GM19193 (cell line): ENCODE measurements around the gene JSRP1.

Experiments
- POLR2A ChIP-seq: IDR thresholded peaks from 4 replicates; pipeline ENCODE4 v1.6.1; 2011; ENCODE audit not compliant: insufficient read depth, insufficient read length; ENCODE audit errors: extremely low read depth

Gene JSRP1, protein sequence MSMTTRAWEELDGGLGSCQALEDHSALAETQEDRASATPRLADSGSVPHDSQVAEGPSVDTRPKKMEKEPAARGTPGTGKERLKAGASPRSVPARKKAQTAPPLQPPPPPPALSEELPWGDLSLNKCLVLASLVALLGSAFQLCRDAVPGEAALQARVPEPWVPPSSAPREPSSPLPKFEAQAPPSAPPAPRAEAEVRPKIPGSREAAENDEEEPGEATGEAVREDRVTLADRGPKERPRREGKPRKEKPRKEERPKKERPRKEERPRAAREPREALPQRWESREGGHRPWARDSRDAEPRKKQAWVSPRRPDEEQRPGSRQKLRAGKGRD

DNA sequence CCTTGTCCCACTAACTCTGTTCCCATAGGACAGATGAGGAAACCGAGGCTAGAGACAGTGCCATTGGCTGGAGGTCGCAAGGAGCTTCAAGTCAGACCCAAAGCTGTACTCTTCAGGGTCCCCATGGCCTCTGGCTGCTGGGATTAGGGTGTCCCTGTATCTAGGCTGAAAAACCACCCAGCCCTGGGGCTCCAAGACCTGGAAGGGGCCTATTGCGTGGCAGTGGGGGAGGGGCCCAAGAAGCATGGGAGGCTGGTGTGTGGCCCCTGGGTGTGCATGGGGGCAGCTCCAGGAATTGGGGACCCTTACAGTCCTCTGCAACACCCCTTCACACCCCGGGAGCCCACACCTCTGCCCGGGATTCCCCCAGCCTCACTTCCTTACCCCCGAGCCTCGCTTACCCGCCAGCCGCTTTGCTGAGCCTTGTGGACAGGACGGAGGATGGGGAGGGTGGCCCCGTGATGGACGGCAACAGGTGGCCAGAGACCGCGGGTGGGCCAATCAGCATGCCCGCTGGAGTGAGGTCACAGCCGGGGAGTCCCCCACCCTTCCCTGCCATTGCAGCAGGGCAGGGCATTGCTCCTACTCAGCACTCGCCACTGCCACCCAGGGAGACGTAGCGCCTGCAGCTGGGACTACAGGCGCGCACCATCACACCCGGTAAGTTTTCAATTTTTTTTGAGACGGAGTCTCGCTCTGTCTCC is at the start of gene JSRP1:
JSRP1 (minus strand) TSS at position 436 of the 704 bp plus-strand sequence. CDS start 1,103 bp downstream, outside the sequence.
- no peak for TF ChIP-seq POLR2A

DNA sequence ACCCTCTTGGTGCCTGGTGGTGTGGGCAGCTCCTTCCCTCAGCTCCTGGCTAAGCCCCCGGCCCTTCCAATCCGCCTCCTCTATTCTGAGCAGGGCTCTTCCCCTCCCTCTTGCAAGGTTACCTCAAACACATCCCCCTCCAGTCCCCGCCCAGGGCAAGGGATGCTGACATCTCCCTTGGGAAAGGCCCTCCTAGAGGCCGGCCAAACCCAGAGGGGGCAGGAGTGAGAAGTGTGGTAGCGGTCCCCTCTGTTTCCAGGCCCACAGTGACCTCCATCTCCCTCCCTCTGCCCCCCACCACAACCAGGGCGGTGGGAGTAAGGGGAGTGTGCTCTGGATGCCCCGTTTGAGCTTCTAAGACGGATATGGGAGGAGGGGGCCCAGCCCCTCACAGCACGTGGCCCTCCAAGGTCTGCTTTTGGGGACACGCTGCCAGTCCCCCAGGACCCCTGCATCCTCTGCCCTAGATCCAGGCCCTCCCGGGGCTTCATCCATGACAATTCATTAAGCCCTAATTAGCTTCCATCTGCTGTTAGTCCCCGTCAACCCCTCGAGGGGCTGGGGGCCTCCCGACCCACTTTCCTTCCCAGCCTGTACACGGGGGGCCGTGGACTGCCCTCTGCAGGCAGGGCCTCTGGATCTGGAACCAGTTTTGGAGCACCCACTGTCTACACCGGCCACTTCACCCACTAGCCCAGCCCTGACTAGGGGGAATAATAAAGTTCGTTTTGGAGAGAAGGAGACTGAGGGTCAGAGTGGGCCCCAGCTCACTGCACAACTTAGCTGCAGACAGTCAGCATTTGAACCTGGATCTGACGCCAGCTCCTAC is 49.4 kb upstream of the JSRP1 start:
- TF ChIP-seq POLR2A: no peak

DNA sequence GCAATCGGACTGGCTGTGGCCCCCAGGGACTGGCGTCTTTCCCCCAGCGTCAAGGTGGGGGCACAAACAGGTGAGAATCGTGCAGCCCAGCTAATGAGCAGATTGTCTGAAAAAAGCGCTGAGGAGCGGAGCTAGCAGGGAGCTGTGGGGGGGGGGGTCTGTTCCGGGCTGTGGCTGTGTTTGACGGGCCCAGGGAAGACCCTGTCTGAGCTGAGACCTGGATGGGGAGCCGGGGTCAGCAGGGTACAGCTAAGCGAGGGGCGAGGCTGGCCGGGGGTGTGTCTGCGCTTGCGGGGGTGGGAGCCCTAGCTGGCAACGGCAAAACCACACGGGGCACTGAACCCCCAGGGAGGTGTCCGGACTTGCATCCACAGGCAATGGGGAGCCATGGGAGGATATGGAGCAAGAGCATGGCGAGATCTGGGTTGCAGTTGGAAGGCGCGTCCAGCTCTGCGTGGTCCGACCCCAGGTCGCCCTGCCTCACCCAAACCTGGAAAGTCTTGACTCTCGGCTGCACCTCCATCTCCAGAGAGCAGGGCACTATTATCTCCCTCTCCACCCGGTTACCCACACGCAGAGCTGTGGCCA is 47.1 kb upstream of the JSRP1 start:
- no peak for TF ChIP-seq POLR2A

DNA sequence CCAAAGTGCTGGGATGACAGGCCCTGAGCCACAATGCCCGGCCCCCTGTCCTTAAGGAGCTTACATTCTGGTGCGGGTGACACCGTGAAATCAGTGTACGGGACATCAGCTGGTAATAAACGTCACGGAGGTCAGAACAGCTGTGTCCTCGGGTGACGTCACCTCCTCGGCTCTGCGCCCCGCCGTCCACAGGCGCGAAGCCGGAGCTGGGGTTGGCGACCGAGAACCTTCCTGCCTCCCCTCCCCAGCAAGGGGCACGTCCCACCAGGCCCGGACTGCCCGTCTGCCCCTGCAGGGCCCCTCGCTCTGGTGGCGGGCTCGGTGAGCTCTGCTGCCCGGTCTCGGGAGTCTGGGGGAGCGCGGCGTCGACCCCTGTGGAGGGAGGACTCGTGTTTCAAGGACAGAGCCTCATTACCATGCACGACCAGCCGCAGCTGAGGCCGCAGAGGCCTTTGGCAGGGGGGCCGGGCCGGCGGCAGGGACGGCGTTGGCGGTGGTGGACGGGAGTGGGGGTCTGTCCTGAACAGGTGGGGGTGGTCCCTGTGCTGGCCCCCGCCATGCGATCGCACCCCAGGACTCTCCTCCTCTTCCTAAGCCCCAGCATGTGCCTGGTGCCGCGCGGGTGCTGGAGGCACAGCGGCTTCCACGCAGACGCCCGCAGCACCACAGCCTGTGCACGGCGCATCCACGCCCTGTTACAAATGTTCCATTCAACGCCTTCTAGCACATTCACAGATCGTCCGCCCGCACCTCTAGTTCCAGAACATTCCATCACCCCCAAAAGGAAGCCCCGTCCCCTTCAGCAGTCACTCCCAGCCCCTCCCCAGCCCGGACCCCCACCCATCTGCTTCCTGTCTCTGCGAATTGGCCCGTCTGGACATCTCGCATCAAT is 46.3 kb upstream of the JSRP1 start:
- no peak for TF ChIP-seq POLR2A

DNA sequence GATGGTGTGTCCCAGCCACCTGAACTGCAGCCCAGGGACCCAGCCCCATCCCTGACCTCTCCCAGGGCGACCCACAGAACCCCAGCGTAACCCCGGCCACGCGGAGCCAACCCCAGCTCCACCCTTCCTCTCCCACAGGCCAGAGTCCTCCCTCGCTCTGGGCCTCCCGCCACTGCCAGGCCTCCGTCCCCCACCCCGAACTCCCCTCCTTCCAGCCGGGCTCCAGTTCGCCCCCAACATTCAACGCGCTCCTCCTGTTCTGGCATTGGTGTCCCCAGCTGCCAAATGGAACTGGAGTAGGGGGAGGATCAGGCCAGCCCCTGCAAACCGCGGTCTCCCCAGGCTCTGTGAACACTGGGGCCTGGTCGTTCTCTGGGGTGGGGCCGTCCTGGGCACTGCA is 44.3 kb upstream of the JSRP1 start:
- TF ChIP-seq POLR2A: no peak

DNA sequence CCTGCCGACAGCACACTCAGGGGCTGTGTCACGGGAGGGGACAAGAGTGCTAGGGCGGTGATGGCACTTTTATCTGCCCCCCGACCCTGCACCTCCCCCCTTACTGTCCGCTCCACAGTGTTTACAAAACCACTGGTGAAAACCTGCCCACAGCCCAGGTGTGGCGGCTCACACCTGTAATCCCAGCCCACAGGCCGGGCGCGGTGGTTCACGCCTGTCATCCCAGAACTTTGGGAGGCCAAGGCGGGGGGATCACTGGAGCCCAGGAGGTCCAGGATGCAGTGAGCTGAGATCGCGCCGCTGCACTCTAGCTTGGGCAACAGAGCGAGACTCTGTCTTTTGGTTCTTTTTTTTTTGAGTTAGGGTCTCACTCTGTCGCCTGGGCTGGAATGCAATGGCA is 39.9 kb upstream of the JSRP1 start:
- TF ChIP-seq POLR2A: no peak

DNA sequence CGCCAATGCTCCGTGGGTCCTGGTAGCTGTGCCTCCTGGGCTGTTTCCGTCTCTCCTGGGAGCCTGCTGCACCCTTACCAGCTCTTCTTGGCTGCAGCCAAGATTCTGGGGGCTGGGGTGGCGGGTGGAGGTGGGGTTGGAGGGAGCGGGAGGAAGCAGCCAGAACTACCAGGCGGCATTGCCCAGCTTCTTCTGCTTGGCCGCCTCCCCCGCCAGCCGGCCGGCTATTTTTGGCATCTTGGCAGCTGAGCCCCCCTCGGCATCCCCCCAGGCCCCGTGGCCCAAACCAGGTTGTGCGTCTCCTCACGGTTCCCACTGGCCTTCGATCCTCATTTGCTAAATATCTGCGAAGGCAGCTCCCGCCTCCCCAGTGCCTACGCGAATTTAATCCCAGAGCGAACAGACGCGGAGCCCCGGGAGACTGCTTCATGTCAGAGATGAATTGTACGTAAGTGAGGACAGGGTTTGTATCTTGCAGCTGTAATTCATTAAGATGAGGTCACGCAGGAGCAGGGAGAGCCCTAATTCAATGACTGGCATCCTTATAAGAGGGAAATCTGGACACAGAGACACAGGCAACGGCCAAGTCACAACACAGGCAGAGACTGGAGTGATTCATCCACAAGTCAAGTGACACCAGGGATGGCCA is 38.6 kb upstream of the JSRP1 start:
- no peak for TF ChIP-seq POLR2A

DNA sequence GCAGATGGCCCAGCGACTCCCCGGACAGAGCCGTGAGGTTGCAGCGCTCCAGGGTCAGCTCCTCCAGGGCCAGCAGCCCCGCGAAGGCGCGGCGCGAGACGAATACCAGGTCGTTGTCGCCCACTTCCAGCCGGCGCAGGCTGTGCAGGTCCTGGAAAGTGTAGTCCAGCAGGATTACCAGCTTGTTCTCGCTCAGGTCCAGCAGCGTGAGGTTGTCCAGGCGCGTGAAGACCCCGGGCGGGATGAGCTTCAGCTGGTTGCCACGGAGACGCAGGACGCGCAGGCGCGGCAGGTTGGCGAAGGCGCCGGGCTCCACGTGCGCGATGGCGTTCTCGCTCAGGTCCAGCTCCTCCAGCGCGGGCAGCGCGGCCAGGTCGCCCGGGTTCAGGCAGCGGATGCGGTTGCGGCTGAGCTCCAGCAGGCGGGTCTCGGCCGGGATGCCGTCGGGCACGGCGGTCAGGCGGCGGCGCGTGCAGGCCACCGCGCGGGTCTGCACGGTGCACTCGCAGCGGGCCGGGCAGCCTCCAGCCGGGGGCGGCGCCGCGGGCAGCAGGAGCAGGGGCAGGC is 35.1 kb upstream of the JSRP1 start:
- no peak for TF ChIP-seq POLR2A

DNA sequence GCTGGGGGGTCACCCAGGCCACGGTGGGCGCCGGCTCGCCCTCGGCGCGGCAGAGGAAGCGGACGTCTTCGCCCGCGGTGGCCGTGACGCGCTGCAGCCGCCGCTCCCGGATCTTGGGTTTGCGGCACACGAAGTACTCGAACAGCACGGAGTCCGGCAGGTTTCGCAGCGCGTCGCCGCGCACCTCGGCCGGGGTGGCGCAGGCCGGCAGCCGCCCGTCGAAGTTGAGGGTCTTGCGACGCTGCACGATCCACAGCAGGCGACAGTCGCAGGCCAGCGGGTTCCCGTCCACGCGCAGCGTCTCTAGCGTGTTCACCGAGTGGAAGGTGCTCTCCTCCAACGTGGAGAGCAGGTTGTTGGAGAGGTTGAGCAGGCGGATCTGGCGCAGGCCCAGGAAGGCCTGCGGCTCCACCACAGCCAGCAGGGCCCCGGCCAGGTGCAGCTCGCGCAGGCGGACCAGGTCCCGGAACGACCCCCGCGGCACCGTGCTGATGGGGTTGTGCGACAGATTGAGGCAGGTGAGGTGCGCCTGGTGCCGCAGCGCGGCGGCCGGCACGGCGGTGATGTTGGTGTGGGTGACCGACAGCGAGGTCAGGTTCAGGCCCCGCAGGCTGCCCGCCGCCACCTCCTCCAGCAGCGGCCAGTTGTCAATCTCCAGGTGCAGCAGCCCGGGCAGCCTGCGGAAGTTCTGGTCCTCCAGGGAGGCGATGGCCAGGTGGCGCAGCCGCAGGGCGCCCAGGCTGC is 34.4 kb upstream of the JSRP1 start:
- no peak for TF ChIP-seq POLR2A

DNA sequence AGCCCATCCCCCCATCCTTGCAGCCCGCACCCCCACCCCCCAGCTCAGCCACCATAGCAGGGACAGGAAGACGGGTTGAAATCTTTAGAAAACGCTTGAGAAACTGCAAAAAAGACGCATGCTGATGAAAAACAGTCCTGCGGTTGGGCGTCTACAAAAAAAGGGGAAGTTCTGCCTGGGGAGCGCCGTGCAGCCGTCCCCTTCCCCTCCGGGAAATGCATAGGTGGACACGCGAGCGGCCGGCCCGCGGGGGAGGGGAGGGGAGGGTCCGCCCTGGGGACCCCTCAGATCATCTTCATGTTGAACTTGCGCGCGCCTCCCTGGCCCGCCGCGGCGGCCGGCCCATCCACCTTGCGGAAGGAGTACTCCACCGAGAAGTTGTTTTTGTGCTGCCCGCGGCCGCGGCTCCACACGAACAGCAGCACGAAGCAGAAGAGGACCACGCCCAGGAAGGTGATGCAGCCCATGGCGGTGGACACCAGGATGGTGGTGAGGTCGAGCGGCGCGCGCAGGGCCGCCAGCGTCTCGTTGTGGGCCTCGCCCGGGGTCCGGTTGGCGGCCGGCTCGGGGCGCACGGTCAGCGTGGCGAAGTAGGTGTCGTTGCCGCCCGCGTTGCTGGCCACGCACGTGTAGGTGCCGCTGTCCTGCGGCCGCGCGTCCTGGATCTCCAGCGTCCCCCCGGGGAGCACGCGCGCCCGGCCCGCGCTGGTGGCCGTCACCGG is 33.7 kb upstream of the JSRP1 start:
- TF ChIP-seq POLR2A: no peak

DNA sequence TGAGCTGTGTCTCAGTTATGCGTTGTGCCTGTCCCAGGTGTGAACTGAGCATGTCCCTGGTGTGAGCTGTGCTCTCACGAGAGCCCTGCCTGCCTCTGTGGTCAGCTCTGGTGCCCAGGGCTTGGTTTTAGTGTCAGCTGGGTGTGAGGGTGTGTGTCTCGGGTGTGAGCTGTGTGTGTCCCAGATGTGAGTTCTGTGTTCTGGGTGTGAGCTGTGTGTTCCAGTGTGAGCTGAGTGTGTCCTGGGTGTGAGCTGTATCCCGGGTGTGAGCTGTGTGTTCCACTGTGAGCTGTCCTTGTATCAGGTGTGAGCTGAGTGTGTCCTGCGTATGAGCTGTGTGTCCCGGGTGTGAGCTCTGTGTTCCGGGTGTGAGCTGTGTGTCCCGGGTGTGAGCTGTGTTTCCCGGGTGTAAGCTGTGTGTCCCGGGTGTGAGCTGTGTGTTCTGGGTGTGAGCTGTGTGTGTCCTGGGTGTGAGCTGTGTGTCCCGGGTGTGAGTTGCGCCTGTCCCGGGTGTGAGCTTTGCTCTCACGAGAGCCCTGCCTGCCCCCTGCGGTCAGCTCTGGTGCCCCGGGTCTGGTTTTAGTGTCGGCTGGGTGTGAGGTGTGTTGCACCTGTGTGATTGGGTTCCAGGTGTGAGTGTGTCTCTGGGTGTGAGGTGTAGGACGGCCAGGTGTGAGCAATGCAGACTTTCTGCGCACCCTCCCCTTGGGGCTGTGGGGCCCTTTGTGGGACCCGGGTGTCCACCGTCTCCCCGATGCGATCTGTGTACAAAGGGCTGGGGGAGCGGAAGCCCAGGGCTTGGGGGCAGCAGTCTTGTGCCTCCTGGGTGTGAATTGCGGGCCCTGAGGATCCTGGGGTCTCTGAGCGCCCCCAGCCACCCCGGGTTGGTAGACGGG is 32.8 kb upstream of the JSRP1 start:
- no peak for TF ChIP-seq POLR2A

DNA sequence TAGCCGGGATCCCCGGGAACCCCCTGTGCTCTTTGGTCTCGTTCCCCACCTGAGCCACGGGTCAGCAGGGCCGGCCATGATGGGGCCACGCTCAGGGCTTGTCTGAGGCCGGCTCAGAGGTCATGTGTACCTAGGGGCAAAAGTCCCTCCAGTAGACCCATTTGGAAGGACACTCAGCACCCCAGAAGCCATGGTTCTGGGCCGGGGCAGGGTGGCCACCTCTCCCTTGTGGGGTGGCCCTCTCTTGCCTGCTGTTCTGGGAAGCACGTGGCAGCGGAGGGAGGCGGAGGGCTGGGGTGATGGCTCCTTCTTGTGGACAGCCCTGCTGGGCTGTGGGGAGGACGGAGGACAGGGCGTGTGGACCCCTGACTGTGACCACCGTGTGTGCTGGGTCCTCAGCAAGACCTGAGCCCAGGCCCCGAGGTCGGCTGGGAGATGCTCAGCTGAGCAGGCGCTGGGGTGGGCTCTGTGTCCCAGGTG is 32.2 kb upstream of the JSRP1 start:
- no peak for TF ChIP-seq POLR2A
